ENCODE measurements around the gene MYPOP.

The MYPOP gene

GRCh38 chr19:45865269-45865948 is 37.0 kb downstream of the MYPOP start:
- peaks cover 21 to 26% (median 24%) of the 10 kb centered on the region in 10 experiments for H3K4me1 ChIP-seq
- H3K27ac ChIP-seq = no peak overlapping the region
- H3K36me3 ChIP-seq = peaks cover 5 to 15% (median 8%) of the 10 kb centered on the region in 11 experiments; a peak in 17 of 22 replicates
- H3K9ac ChIP-seq = no peak overlapping the region
- H4K20me1 ChIP-seq = peaks cover 0 to 15% (median 8%) of the 10 kb centered on the region in 11 experiments; a peak in 14 of 22 replicates
- no peaks in the 10 kb centered on the region for H3K9me3 ChIP-seq (replicated peaks in 1 of 11)
- H3K27me3 ChIP-seq = peaks cover 31 to 48% (median 42%) of the 10 kb centered on the region in 11 experiments
- H3K4me3 ChIP-seq = no peak overlapping the region
- TF ChIP-seq Cebpa-rat (IDR thresholded peaks at IDR 0.05) = no peak
- H3K4me2 ChIP-seq = no peak overlapping the region

- Histone ChIP-seq H3K36me3 (peaks cover 12 to 23% (median 15%) of the 10 kb centered on the region in 11 experiments), H3K4me1 (peaks cover 21 to 26% (median 24%) of the 10 kb centered on the region in 10 experiments), H3K27me3 (peaks cover 31 to 48% (median 42%) of the 10 kb centered on the region in 11 experiments), H4K20me1 (peaks cover 4 to 22% (median 13%) of the 10 kb centered on the region in 11 experiments; a peak in 15 of 22 replicates), H3K9ac (no peak overlapping the region), H3K4me3 (no peak overlapping the region; a peak in 2 of 20 replicates), H3K4me2 (peak overlapping the region in 4 of 11 experiments; percentile 78 to 93 (median 86); a peak in 5 of 22 replicates), H3K27ac (no peak overlapping the region), H3K9me3 (replicated peaks in 1 of 11) (no peaks in the 10 kb centered on the region)
- no peak for TF ChIP-seq Cebpa-rat (IDR thresholded peaks at IDR 0.05)
These were observed 37.8 kb downstream of the MYPOP start for GRCh38 chr19:45864629-45865082.

GRCh38 chr19:45863840-45864628 is 38.4 kb downstream of the MYPOP start, which contains the start of gene FOXA3:
Gene FOXA3, plus strand, starts transcription at chr19:45864326. Its CDS starts 131 bp downstream, at chr19:45864457.
- Histone ChIP-seq H3K9ac (peak within 1 kb of the TSS in 9 of 11 experiments; percentile 51 to 99 (median 95); a peak in 16 of 22 replicates), H3K4me2 (peak within 1 kb of the TSS; percentile 78 to 96 (median 86)), H4K20me1 (peaks cover 4 to 28% (median 19%) of the 10 kb centered on the region in 11 experiments; a peak in 16 of 22 replicates), H3K36me3 (peaks cover 18 to 29% (median 21%) of the 10 kb centered on the region in 11 experiments), H3K27ac (peak within 1 kb of the TSS in 4 of 11 experiments; percentile 93 to 99 (median 94); a peak in 5 of 22 replicates), H3K27me3 (peaks cover 31 to 48% (median 42%) of the 10 kb centered on the region in 11 experiments), H3K4me3 (peak within 1 kb of the TSS; percentile 53 to 98 (median 80)), H3K9me3 (replicated peaks in 1 of 11) (no peaks in the 10 kb centered on the region), H3K4me1 (peaks cover 21 to 26% (median 24%) of the 10 kb centered on the region in 10 experiments)
- no peak for TF ChIP-seq Cebpa-rat (IDR thresholded peaks at IDR 0.05)

GRCh38 chr19:45863335-45863839 is 39.0 kb downstream of the MYPOP start:
- peak overlapping the region; percentile 53 to 98 (median 80) for H3K4me3 ChIP-seq
- no peaks in the 10 kb centered on the region for H3K9me3 ChIP-seq (replicated peaks in 1 of 11)
- peak overlapping the region in 9 of 11 experiments; percentile 51 to 99 (median 95); a peak in 16 of 22 replicates for H3K9ac ChIP-seq
- peaks cover 24 to 35% (median 28%) of the 10 kb centered on the region in 11 experiments for H3K36me3 ChIP-seq
- TF ChIP-seq Cebpa-rat (IDR thresholded peaks at IDR 0.05) = no peak
- H3K27me3 ChIP-seq = peaks cover 31 to 48% (median 42%) of the 10 kb centered on the region in 11 experiments
- H3K27ac ChIP-seq = peak overlapping the region in 3 of 11 experiments; percentile 94 to 99 (median 95); a peak in 4 of 22 replicates
- peaks cover 4 to 35% (median 25%) of the 10 kb centered on the region in 11 experiments; a peak in 16 of 22 replicates for H4K20me1 ChIP-seq
- H3K4me2 ChIP-seq = peak overlapping the region; percentile 78 to 96 (median 86)
- peaks cover 21 to 26% (median 24%) of the 10 kb centered on the region in 10 experiments for H3K4me1 ChIP-seq

- H3K9ac ChIP-seq = peak within 1 kb of the TSS; percentile 91 to 99 (median 95)
- peaks cover 31 to 44% (median 42%) of the 10 kb centered on the region in 11 experiments for H3K27me3 ChIP-seq
- H4K20me1 ChIP-seq = peaks cover 4 to 41% (median 31%) of the 10 kb centered on the region in 11 experiments; a peak in 19 of 22 replicates
- H3K4me1 ChIP-seq = peaks cover 21 to 26% (median 24%) of the 10 kb centered on the region in 10 experiments
- peak within 1 kb of the TSS; percentile 74 to 98 (median 80) for H3K4me3 ChIP-seq
- peak within 1 kb of the TSS; percentile 81 to 99 (median 94) for H3K27ac ChIP-seq
- no peak for TF ChIP-seq Cebpa-rat (IDR thresholded peaks at IDR 0.05)
- no peaks in the 10 kb centered on the region for H3K9me3 ChIP-seq (replicated peaks in 1 of 11)
- peaks cover 29 to 42% (median 34%) of the 10 kb centered on the region in 11 experiments for H3K36me3 ChIP-seq
- peak within 1 kb of the TSS; percentile 80 to 97 (median 93) for H3K4me2 ChIP-seq
These were observed 39.7 kb downstream of the MYPOP start, which contains the start of gene SYMPK for GRCh38 chr19:45862564-45863334. Gene SYMPK, minus strand, starts transcription at chr19:45863147. Its CDS starts 8,652 bp downstream, at chr19:45854495.

GRCh38 chr19:45862271-45862563 is 40.2 kb downstream of the MYPOP start:
- H3K9me3 ChIP-seq (replicated peaks in 1 of 11) = no peaks in the 10 kb centered on the region
- peaks cover 31 to 47% (median 36%) of the 10 kb centered on the region in 11 experiments for H3K36me3 ChIP-seq
- peaks cover 21 to 26% (median 24%) of the 10 kb centered on the region in 10 experiments for H3K4me1 ChIP-seq
- peak overlapping the region; percentile 81 to 99 (median 94); a peak in 21 of 22 replicates for H3K27ac ChIP-seq
- H3K4me2 ChIP-seq = peak overlapping the region; percentile 73 to 97 (median 87)
- peak overlapping the region; percentile 74 to 98 (median 80) for H3K4me3 ChIP-seq
- TF ChIP-seq Cebpa-rat (IDR thresholded peaks at IDR 0.05) = no peak
- H3K27me3 ChIP-seq = peaks cover 31 to 41% (median 41%) of the 10 kb centered on the region in 11 experiments
- peaks cover 4 to 45% (median 34%) of the 10 kb centered on the region in 11 experiments; a peak in 19 of 22 replicates for H4K20me1 ChIP-seq
- H3K9ac ChIP-seq = peak overlapping the region; percentile 91 to 99 (median 95)

- H4K20me1 ChIP-seq = peaks cover 12 to 61% (median 50%) of the 10 kb centered on the region in 11 experiments
- H3K4me3 ChIP-seq = no peak overlapping the region
- peaks cover 23 to 25% (median 25%) of the 10 kb centered on the region in 11 experiments for H3K27me3 ChIP-seq
- no peaks in the 10 kb centered on the region for H3K9me3 ChIP-seq (replicated peaks in 1 of 11)
- H3K27ac ChIP-seq = no peak overlapping the region
- H3K36me3 ChIP-seq = peaks cover 47 to 63% (median 51%) of the 10 kb centered on the region in 11 experiments
- peak overlapping the region; percentile 56 to 97 (median 87); a peak in 19 of 22 replicates for H3K4me2 ChIP-seq
- peak overlapping the region in 6 of 11 experiments; percentile 1 to 95 (median 32); a peak in 5 of 22 replicates for H3K9ac ChIP-seq
- no peak for TF ChIP-seq Cebpa-rat (IDR thresholded peaks at IDR 0.05)
- peaks cover 21 to 26% (median 24%) of the 10 kb centered on the region in 10 experiments for H3K4me1 ChIP-seq
These were observed 41.8 kb downstream of the MYPOP start for GRCh38 chr19:45860359-45861259.
